HepG2 (cell line): Measurements from ENCODE around the gene ATP7B. TPM values are rescaled to one million over a fixed set of nuclear protein-coding genes. Genes with fewer than 3 reads are reported as not detected.

Source experiments
- NFKB2 ChIP-seq: sonication (generic); formaldehyde crosslinking; IDR thresholded peaks from 2 replicates; pipeline ENCODE4 v1.4.0; 2020; ENCODE audit warnings: missing genetic modification reagents, borderline replicate concordance
- NPAS2 ChIP-seq: sonication (generic); formaldehyde crosslinking; IDR thresholded peaks from 2 replicates; pipeline ENCODE4 v1.8.0; 2022; ENCODE audit warnings: mild to moderate bottlenecking, missing genetic modification reagents, borderline replicate concordance
- TARDBP ChIP-seq: sonication (generic); formaldehyde crosslinking; IDR thresholded peaks from 2 replicates; pipeline ENCODE4 v1.8.0; 2022; ENCODE audit warnings: mild to moderate bottlenecking, missing genetic modification reagents
- ZNF549 ChIP-seq: sonication (generic); formaldehyde crosslinking; IDR thresholded peaks from 2 replicates; pipeline ENCODE4 v1.5.0; 2020; ENCODE audit warnings: missing genetic modification reagents
- polyA plus RNA-seq, 8 experiments: library from polyadenylated mRNA; depleted of rRNA in 3 of 8; stranded (reverse) in 7 of 8; unstranded in 1 of 8; fragments of >200 nt; fragmentation: Illumina TruSeq in 4 of 8; extraction: Trizol in 4 of 8; gene quantifications; 2 replicates each; pipeline versions ENCODE4 v1.2.1 to v1.2.3, GENCODE V29; 2011 to 2016; ENCODE audit warnings: low read depth in 4 of 8, missing spikeins in 1 of 8, mixed read lengths in 1 of 8; ENCODE audit not compliant: insufficient read depth in 1 of 8
- total RNA-seq, 5 experiments: library from RNA; depleted of rRNA; stranded (reverse); fragments of >200 nt; fragmentation: Illumina TruSeq; extraction: Trizol; gene quantifications; 2 replicates each; pipeline ENCODE4 v1.2.3, GENCODE V29; 2016; ENCODE audit warnings: low read depth in 1 of 5
- TF ChIP-seq, protein P1 (sequence below): sonication (generic); formaldehyde crosslinking; IDR thresholded peaks from 2 replicates; pipeline ENCODE4 v1.4.0; 2020; ENCODE audit warnings: mild to moderate bottlenecking, missing genetic modification reagents
- TF ChIP-seq, protein P2 (sequence below): sonication (generic); formaldehyde crosslinking; IDR thresholded peaks from 2 replicates; pipeline ENCODE4 v1.4.0; 2020; ENCODE audit warnings: missing genetic modification reagents
- TF ChIP-seq, protein P3 (sequence below): sonication (generic); formaldehyde crosslinking; IDR thresholded peaks from 2 replicates; pipeline ENCODE4 v1.4.0; 2020; ENCODE audit warnings: low read depth, mild to moderate bottlenecking, missing genetic modification reagents
- TF ChIP-seq, protein P4 (sequence below): IDR thresholded peaks from 2 replicates; pipeline ENCODE4 v1.6.1; 2016; ENCODE audit warnings: low read depth

ATP7B gene
- total and polyA plus RNA-seq, 2 of the 13 experiments (the other 11 are each of a cell fraction or from before 2014, with no cell fraction given) = 31.8 to 57.4 TPM

DNA sequence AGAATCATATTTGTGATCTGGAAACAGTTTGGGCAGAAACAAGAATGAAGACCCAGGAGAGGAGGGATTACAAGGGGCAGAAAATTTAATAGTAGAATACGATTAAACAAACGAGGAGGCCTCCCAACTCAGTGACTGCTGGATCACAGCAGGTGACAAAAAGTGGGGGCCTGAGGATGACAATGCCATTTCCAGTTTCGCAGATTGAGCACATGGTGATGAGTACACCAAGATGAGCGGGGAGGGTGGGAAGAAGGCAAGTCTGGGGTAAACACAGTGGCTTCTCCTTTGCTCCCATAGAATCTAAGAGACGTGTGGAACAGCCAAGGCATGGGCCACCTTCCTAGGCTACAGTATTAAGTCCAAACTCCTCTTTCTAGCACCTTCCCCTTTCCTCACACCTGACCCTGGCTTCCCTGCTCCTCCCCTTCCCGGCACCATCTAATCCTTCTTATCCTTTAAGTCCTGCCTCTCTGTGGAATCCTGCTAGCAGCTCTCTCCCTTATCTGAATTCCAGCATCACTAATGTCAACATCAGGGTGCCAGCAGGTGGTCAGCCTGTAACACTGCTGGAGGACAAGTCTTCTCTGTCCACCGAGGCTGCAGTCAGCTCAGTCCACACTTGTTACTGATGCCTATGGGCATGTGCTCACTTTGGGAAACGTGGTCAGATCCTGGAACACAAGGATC is 13.5 kb downstream of the ATP7B start (continued):
- TF ChIP-seq, protein P1, sequence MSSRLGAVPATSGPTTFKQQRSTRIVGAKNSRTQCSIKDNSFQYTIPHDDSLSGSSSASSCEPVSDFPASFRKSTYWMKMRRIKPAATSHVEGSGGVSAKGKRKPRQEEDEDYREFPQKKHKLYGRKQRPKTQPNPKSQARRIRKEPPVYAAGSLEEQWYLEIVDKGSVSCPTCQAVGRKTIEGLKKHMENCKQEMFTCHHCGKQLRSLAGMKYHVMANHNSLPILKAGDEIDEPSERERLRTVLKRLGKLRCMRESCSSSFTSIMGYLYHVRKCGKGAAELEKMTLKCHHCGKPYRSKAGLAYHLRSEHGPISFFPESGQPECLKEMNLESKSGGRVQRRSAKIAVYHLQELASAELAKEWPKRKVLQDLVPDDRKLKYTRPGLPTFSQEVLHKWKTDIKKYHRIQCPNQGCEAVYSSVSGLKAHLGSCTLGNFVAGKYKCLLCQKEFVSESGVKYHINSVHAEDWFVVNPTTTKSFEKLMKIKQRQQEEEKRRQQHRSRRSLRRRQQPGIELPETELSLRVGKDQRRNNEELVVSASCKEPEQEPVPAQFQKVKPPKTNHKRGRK (CRISPR knock-in tag) = no peak
- TF ChIP-seq NFKB2 (CRISPR knock-in tag) = no peak
- no peak for TF ChIP-seq NPAS2 (CRISPR knock-in tag)
- TF ChIP-seq, protein P2, sequence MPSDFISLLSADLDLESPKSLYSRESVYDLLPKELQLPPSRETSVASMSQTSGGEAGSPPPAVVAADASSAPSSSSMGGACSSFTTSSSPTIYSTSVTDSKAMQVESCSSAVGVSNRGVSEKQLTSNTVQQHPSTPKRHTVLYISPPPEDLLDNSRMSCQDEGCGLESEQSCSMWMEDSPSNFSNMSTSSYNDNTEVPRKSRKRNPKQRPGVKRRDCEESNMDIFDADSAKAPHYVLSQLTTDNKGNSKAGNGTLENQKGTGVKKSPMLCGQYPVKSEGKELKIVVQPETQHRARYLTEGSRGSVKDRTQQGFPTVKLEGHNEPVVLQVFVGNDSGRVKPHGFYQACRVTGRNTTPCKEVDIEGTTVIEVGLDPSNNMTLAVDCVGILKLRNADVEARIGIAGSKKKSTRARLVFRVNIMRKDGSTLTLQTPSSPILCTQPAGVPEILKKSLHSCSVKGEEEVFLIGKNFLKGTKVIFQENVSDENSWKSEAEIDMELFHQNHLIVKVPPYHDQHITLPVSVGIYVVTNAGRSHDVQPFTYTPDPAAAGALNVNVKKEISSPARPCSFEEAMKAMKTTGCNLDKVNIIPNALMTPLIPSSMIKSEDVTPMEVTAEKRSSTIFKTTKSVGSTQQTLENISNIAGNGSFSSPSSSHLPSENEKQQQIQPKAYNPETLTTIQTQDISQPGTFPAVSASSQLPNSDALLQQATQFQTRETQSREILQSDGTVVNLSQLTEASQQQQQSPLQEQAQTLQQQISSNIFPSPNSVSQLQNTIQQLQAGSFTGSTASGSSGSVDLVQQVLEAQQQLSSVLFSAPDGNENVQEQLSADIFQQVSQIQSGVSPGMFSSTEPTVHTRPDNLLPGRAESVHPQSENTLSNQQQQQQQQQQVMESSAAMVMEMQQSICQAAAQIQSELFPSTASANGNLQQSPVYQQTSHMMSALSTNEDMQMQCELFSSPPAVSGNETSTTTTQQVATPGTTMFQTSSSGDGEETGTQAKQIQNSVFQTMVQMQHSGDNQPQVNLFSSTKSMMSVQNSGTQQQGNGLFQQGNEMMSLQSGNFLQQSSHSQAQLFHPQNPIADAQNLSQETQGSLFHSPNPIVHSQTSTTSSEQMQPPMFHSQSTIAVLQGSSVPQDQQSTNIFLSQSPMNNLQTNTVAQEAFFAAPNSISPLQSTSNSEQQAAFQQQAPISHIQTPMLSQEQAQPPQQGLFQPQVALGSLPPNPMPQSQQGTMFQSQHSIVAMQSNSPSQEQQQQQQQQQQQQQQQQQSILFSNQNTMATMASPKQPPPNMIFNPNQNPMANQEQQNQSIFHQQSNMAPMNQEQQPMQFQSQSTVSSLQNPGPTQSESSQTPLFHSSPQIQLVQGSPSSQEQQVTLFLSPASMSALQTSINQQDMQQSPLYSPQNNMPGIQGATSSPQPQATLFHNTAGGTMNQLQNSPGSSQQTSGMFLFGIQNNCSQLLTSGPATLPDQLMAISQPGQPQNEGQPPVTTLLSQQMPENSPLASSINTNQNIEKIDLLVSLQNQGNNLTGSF (CRISPR knock-in tag) = no peak
- TF ChIP-seq, protein P3, sequence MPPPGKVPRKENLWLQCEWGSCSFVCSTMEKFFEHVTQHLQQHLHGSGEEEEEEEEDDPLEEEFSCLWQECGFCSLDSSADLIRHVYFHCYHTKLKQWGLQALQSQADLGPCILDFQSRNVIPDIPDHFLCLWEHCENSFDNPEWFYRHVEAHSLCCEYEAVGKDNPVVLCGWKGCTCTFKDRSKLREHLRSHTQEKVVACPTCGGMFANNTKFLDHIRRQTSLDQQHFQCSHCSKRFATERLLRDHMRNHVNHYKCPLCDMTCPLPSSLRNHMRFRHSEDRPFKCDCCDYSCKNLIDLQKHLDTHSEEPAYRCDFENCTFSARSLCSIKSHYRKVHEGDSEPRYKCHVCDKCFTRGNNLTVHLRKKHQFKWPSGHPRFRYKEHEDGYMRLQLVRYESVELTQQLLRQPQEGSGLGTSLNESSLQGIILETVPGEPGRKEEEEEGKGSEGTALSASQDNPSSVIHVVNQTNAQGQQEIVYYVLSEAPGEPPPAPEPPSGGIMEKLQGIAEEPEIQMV (CRISPR knock-in tag) = peak; percentile 32; the same call in 1 of the 2 replicates
- peak; percentile 63; the same call in 1 of the 2 replicates for TF ChIP-seq TARDBP
- no peak for TF ChIP-seq ZNF549 (CRISPR knock-in tag)
- TF ChIP-seq, protein P4, sequence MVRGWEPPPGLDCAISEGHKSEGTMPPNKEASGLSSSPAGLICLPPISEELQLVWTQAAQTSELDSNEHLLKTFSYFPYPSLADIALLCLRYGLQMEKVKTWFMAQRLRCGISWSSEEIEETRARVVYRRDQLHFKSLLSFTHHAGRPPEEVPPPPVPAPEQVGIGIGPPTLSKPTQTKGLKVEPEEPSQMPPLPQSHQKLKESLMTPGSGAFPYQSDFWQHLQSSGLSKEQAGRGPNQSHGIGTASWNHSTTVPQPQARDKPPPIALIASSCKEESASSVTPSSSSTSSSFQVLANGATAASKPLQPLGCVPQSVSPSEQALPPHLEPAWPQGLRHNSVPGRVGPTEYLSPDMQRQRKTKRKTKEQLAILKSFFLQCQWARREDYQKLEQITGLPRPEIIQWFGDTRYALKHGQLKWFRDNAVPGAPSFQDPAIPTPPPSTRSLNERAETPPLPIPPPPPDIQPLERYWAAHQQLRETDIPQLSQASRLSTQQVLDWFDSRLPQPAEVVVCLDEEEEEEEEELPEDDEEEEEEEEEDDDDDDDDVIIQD (CRISPR knock-in tag) = peak; percentile 70; the same call in 1 of the 2 replicates
- TF ChIP-seq, all 625 proteins: peak for 185
